Esophagus muscularis mucosa (tissue), 4 donors: ENCODE results near the gene KRR1. TPM values are rescaled to one million over a fixed set of nuclear protein-coding genes. Genes with fewer than 3 reads are reported as not detected.
A peak's percentile ranks its signal among the peaks of the same experiment; 100 is the strongest.

Source experiments
- DNase-seq: peaks from one replicate; pipeline ENCODE4 v3.0.0-alpha.2; 2017; ENCODE audit errors: extremely low spot score
- H3K27ac ChIP-seq, 4 donors: fragments of 200-600 bp; sonication (generic); replicated peaks in 1 of 4; 1 replicate in 3 of 4; 2 replicates in 1 of 4; pipeline ENCODE4 v1.5.1; 2016 to 2019; ENCODE audit warnings: mild to moderate bottlenecking in 1 of 4
- H3K27me3 ChIP-seq, 4 donors: fragments of 200-600 bp; sonication (generic); one replicate each; pipeline versions ENCODE4 v1.5.1 to v1.6.0; 2016 to 2019
- H3K36me3 ChIP-seq, 4 donors: fragments of 200-600 bp; sonication (generic); one replicate each; pipeline ENCODE4 v1.5.1; 2016 to 2019
- H3K4me1 ChIP-seq, 4 donors: fragments of 200-600 bp; sonication (generic); one replicate each; pipeline ENCODE4 v1.5.1; 2016 to 2019
- H3K4me3 ChIP-seq, 4 donors: fragments of 200-600 bp; sonication (generic); 1 replicate in 2 of 4; 2 replicates in 2 of 4; pipeline ENCODE4 v1.5.1; 2016 to 2019; ENCODE audit warnings: mild to moderate bottlenecking in 4 of 4, moderate library complexity in 1 of 4
- H3K9me3 ChIP-seq, 4 donors: fragments of 200-600 bp; sonication (generic); 1 replicate in 3 of 4; 2 replicates in 1 of 4; pipeline ENCODE4 v1.5.1; 2016 to 2019
- EP300 ChIP-seq: sonication (generic); formaldehyde crosslinking; IDR thresholded peaks from one replicate; pipeline ENCODE4 v1.6.1; 2017; ENCODE audit warnings: antibody characterized with exemption
- POLR2A ChIP-seq: fragments of 450-650 bp; IDR thresholded peaks from one replicate; pipeline ENCODE4 v1.6.1; 2017; ENCODE audit warnings: antibody characterized with exemption, moderate library complexity, mild to moderate bottlenecking, low read depth
- POLR2AphosphoS5 ChIP-seq, 2 donors: sonication (generic); formaldehyde crosslinking; IDR thresholded peaks; one replicate each; pipeline ENCODE4 v1.6.1; 2017; ENCODE audit warnings: antibody characterized with exemption in 2 of 2
- WGBS: methylation state at CpG from one replicate; pipeline ENCODE4 v1.1.5; 2018; 5-methylcytosine and 5-hydroxymethylcytosine counted together
- intact Hi-C: fragments of 100-400 bp; cut with DNase I; formaldehyde crosslinking; loops from one replicate; pipeline ENCODE4 v1.15.1; 2023
- total RNA-seq, 4 donors: library from RNA; depleted of rRNA; stranded (reverse); fragments of >200 nt; gene quantifications; one replicate each; pipeline versions ENCODE4 v1.1.0 to v1.2.1, GENCODE V29; 2016
- TF ChIP-seq, protein P1 (sequence below), 3 experiments: fragments of 200-600 bp in 2 of 3; fragments of 450-650 bp in 1 of 3; sonication (generic) in 2 of 3; IDR thresholded peaks; one replicate each; pipeline ENCODE4 v1.5.1; 2017 to 2019; ENCODE audit warnings: antibody characterized with exemption in 3 of 3, mild to moderate bottlenecking in 2 of 3, moderate library complexity in 1 of 3

The KRR1 gene
- total RNA-seq, 4 donors from 2014 or later, result 17.9 to 37.4 (median 23.8) TPM

- Histone ChIP-seq H3K27me3 (no peaks in the 10 kb centered on the region), H3K4me3 (no peak overlapping the region), H3K4me1 (peaks cover 20 to 46% (median 34%) of the 10 kb centered on the region in 4 donors), H3K9me3 (no peaks in the 10 kb centered on the region), H3K36me3 (no peaks in the 10 kb centered on the region), H3K27ac (peak overlapping the region in 2 of 4 donors; percentile 14 to 42)
- WGBS, result 18% methylated on average over 8 of the region's 8 CpGs
- intact Hi-C loops, result no loop called here
- TF ChIP-seq, protein P1, sequence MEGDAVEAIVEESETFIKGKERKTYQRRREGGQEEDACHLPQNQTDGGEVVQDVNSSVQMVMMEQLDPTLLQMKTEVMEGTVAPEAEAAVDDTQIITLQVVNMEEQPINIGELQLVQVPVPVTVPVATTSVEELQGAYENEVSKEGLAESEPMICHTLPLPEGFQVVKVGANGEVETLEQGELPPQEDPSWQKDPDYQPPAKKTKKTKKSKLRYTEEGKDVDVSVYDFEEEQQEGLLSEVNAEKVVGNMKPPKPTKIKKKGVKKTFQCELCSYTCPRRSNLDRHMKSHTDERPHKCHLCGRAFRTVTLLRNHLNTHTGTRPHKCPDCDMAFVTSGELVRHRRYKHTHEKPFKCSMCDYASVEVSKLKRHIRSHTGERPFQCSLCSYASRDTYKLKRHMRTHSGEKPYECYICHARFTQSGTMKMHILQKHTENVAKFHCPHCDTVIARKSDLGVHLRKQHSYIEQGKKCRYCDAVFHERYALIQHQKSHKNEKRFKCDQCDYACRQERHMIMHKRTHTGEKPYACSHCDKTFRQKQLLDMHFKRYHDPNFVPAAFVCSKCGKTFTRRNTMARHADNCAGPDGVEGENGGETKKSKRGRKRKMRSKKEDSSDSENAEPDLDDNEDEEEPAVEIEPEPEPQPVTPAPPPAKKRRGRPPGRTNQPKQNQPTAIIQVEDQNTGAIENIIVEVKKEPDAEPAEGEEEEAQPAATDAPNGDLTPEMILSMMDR (IDR thresholded peaks at IDR 0.05), result no peak
- TF ChIP-seq POLR2AphosphoS5 (IDR thresholded peaks at IDR 0.05), result no peak
- DNase-seq, result no peak
Measured at GRCh38 chr12:75550401-75551240, 39.2 kb upstream of the KRR1 start.

GRCh38 chr12:75549989-75550388 is 38.6 kb upstream of the KRR1 start:
- DNase-seq, result no peak
- Histone ChIP-seq H3K27me3 (no peaks in the 10 kb centered on the region), H3K36me3 (no peaks in the 10 kb centered on the region), H3K9me3 (no peaks in the 10 kb centered on the region), H3K4me1 (peaks cover 20 to 46% (median 34%) of the 10 kb centered on the region in 4 donors), H3K27ac (no peak overlapping the region), H3K4me3 (no peak overlapping the region)
- TF ChIP-seq EP300 (no peak), POLR2A (no peak), POLR2AphosphoS5 (IDR thresholded peaks at IDR 0.05) (no peak)
- TF ChIP-seq, protein P1 (IDR thresholded peaks at IDR 0.05), result no peak
- intact Hi-C loops, result no loop called here
- 42% methylated on average over 2 of the region's 2 CpGs for WGBS

- Histone ChIP-seq H3K27ac (no peak overlapping the region), H3K4me3 (no peak overlapping the region), H3K27me3 (no peaks in the 10 kb centered on the region), H3K36me3 (no peaks in the 10 kb centered on the region), H3K4me1 (peaks cover 15 to 39% (median 31%) of the 10 kb centered on the region in 4 donors), H3K9me3 (no peaks in the 10 kb centered on the region)
- TF ChIP-seq POLR2A (no peak), POLR2AphosphoS5 (IDR thresholded peaks at IDR 0.05) (no peak), EP300 (no peak)
- TF ChIP-seq, protein P1 (IDR thresholded peaks at IDR 0.05), result no peak
- no peak for DNase-seq
- intact Hi-C loops, result no loop called here
- WGBS, result 100% methylated on average over 1 of the region's 1 CpG
Measured at GRCh38 chr12:75548879-75549278, 37.5 kb upstream of the KRR1 start.

DNA sequence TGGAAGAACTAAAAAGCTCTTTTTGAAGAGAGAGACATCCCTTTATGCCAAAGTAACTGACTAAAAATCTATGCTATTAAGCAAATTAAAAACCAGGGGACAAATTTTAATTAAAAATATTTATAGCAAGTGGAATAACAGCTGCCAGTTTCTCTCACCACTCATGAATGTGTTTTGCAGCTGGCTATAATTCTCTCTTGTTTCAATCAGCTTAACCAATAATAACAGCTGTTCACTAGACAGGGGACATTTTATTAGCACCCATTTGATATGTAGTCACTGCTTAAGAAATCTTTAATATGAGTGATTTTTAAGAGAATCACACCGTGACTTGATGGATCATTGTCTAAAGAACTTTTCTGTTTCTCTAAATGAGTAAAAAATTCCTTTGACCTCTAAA is 34.2 kb upstream of the KRR1 start:
- 93% methylated on average over 1 of the region's 1 CpG for WGBS

More for the DNA sequence above, 34.2 kb upstream of the KRR1 start:
- Histone ChIP-seq H3K27me3 (no peaks in the 10 kb centered on the region), H3K4me1 (peaks cover 9 to 15% (median 11%) of the 10 kb centered on the region in 4 donors), H3K36me3 (no peaks in the 10 kb centered on the region), H3K27ac (no peak overlapping the region), H3K9me3 (no peaks in the 10 kb centered on the region), H3K4me3 (no peak overlapping the region)
- no peak for TF ChIP-seq POLR2A
- TF ChIP-seq, protein P1 (IDR thresholded peaks at IDR 0.05), result no peak
- no peak for TF ChIP-seq POLR2AphosphoS5 (IDR thresholded peaks at IDR 0.05)
- TF ChIP-seq EP300, result no peak
- intact Hi-C loops, result no loop called here
- DNase-seq, result no peak
